ENCODE measurements around the gene BYSL. TPM values are rescaled to one million over a fixed set of nuclear protein-coding genes. Genes with fewer than 3 reads are reported as not detected.
A peak's percentile ranks its signal among the peaks of the same experiment; 100 is the strongest.

Gene BYSL
- total RNA-seq, 1 donor from 2014 or later = 32.8 TPM

GRCh38 chr6:41966961-41967311, 45.6 kb downstream of the BYSL start:
- no peak overlapping the region for H3K27ac Mint-ChIP-seq
- no peak for DNase-seq (ENCODE audit: low spot score in 2 of 2, unreplicated experiment in 2 of 2)
- no peaks in the 10 kb centered on the region for H3K9me3 Mint-ChIP-seq

GRCh38 chr6:41967312-41968287, 46.3 kb downstream of the BYSL start:
- TF ChIP-seq CTCF (IDR thresholded peaks at IDR 0.05; ENCODE audit: unreplicated experiment) = no peak
- H3K4me1 Mint-ChIP-seq = peaks cover 11% of the 10 kb centered on the region
- H3K9me3 Mint-ChIP-seq = no peaks in the 10 kb centered on the region
- H3K4me3 Mint-ChIP-seq = no peak overlapping the region
- H3K27me3 Mint-ChIP-seq (ENCODE audit: low read depth) = no peaks in the 10 kb centered on the region
- peak overlapping the region; percentile 77 for H3K27ac Mint-ChIP-seq
- no peak for DNase-seq (ENCODE audit: low spot score in 2 of 2, unreplicated experiment in 2 of 2)
- no peaks in the 10 kb centered on the region for H3K36me3 Mint-ChIP-seq

More at GRCh38 chr6:41966961-41967311, 45.6 kb downstream of the BYSL start:
- Mint-ChIP-seq H3K4me1 (peaks cover 11% of the 10 kb centered on the region), H3K4me3 (no peak overlapping the region), H3K36me3 (no peaks in the 10 kb centered on the region), H3K27me3 (ENCODE audit: low read depth) (no peaks in the 10 kb centered on the region)
- TF ChIP-seq CTCF (IDR thresholded peaks at IDR 0.05; ENCODE audit: unreplicated experiment) = no peak

- Mint-ChIP-seq H3K9me3 (no peaks in the 10 kb centered on the region), H3K27me3 (ENCODE audit: low read depth) (no peaks in the 10 kb centered on the region), H3K27ac (no peak overlapping the region), H3K36me3 (no peaks in the 10 kb centered on the region), H3K4me1 (peaks cover 11% of the 10 kb centered on the region), H3K4me3 (no peak overlapping the region)
- no peak for TF ChIP-seq CTCF (IDR thresholded peaks at IDR 0.05; ENCODE audit: unreplicated experiment)
- DNase-seq (ENCODE audit: low spot score in 2 of 2, unreplicated experiment in 2 of 2) = no peak
Measured at GRCh38 chr6:41970436-41970846, 49.1 kb downstream of the BYSL start.

- Mint-ChIP-seq H3K36me3 (no peaks in the 10 kb centered on the region), H3K4me1 (peaks cover 2% of the 10 kb centered on the region), H3K4me3 (no peak overlapping the region), H3K9me3 (no peaks in the 10 kb centered on the region), H3K27ac (no peak overlapping the region), H3K27me3 (ENCODE audit: low read depth) (no peaks in the 10 kb centered on the region)
- no peak for TF ChIP-seq CTCF (IDR thresholded peaks at IDR 0.05; ENCODE audit: unreplicated experiment)
- no peak for DNase-seq (ENCODE audit: low spot score in 2 of 2, unreplicated experiment in 2 of 2)
Measured at GRCh38 chr6:41972826-41973225, 51.5 kb downstream of the BYSL start.

- Mint-ChIP-seq H3K4me1 (no peaks in the 10 kb centered on the region), H3K36me3 (no peaks in the 10 kb centered on the region), H3K4me3 (no peak overlapping the region), H3K27me3 (ENCODE audit: low read depth) (no peaks in the 10 kb centered on the region), H3K9me3 (no peaks in the 10 kb centered on the region), H3K27ac (no peak overlapping the region)
- TF ChIP-seq CTCF (IDR thresholded peaks at IDR 0.05; ENCODE audit: unreplicated experiment) = no peak
- DNase-seq (ENCODE audit: low spot score in 2 of 2, unreplicated experiment in 2 of 2) = no peak
Measured at GRCh38 chr6:41974281-41974825, 53.1 kb downstream of the BYSL start.
